MCF 10A (cell line): ENCODE measurements around the gene PTPRO. TPM values are rescaled to one million over a fixed set of nuclear protein-coding genes. Genes with fewer than 3 reads are reported as not detected.

Experiments
- BruUV-seq: library from RNA; stranded (reverse); fragments of 400-500 nt; replicated peaks from 2 replicates; lab custom pipeline; 2021; lab: Mats Ljungman, UMichigan
- CTCF ChIA-PET: fragments of 300-600 bp; sonication (Branson Sonifier 250); formaldehyde crosslinking; extraction: SDS; loops from one replicate; lab custom pipeline; 2021; ENCODE audit warnings: antibody characterized with exemption, inconsistent platforms; lab: Yijun Ruan, JAX
- POLR2A ChIA-PET: fragments of 300-600, 350-650 bp; sonication (Branson Sonifier 250); formaldehyde crosslinking; extraction: SDS; loops from one replicate; lab custom pipeline; 2020; ENCODE audit warnings: antibody characterized with exemption, inconsistent platforms; lab: Yijun Ruan, JAX
- DNase-seq: peaks from one replicate; pipeline ENCODE4 v3.0.0-alpha.2; 2018; ENCODE audit not compliant: unreplicated experiment
- H3K27ac Mint-ChIP-seq: one replicate; pipeline ENCODE4 v1.8.0; 2022; ENCODE audit warnings: mild to moderate bottlenecking, low read depth, mixed read lengths; ENCODE audit not compliant: unreplicated experiment
- H3K27me3 Mint-ChIP-seq: one replicate; pipeline ENCODE4 v1.8.0; 2022; ENCODE audit warnings: mixed read lengths; ENCODE audit not compliant: insufficient read depth, unreplicated experiment
- H3K36me3 Mint-ChIP-seq: one replicate; pipeline ENCODE4 v1.8.0; 2022; ENCODE audit warnings: mild to moderate bottlenecking, moderate library complexity, mixed read lengths; ENCODE audit not compliant: insufficient read depth, unreplicated experiment
- H3K4me1 Mint-ChIP-seq: one replicate; pipeline ENCODE4 v1.8.0; 2022; ENCODE audit warnings: mixed read lengths; ENCODE audit not compliant: insufficient read depth, unreplicated experiment
- H3K4me3 Mint-ChIP-seq: one replicate; pipeline ENCODE4 v1.8.0; 2022; ENCODE audit warnings: mild to moderate bottlenecking, moderate library complexity, mixed read lengths; ENCODE audit not compliant: unreplicated experiment
- H3K9me3 Mint-ChIP-seq: one replicate; pipeline ENCODE4 v1.8.0; 2022; ENCODE audit warnings: mixed read lengths; ENCODE audit not compliant: unreplicated experiment
- CTCF ChIP-seq: fragments of 200-600 bp; IDR thresholded peaks from one replicate; pipeline ENCODE4 v1.8.0; 2022; ENCODE audit warnings: antibody characterized with exemption, mild to moderate bottlenecking; ENCODE audit not compliant: unreplicated experiment
- intact Hi-C: fragments of 100-400 bp; cut with micrococcal nuclease; formaldehyde crosslinking; loops from 2 replicates; pipeline ENCODE4 v1.14.1; 2022
- total RNA-seq: library from RNA; stranded (reverse); gene quantifications from 2 replicates; pipeline ENCODE4 v1.2.3, GENCODE V29; 2022

PTPRO gene
- total RNA-seq, 1 experiment from 2014 or later, result 2.2 TPM

DNA sequence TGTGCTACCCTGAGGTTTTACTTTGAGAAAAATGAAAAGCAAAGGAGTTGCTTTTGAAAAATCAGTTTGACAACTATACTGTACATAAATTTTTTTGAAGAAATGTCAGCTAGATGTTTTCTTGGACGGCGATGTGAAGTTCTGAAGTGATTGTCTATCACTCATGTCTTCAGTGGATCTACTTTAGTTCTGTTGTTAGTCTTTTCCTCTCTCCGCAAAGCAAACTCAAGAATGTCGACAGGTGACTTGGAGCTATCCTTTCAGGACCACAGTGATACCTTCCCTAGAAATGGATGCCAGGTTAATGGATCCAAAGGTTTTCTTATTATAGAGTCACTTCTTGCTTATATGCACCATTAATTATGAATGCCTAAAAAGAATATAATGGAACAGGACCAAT lies 1.2 kb downstream of the PTPRO start:
- DNase-seq, result peak; percentile 16
- no TSS peak for BruUV-seq
- CTCF ChIA-PET, result interaction anchor here (0.5 to 2.0 kb wide), 10 partner anchors 10 to 200 kb away, joined by 3 to 5 read pairs (median 4); no protein-coding TSS in a partner anchor

DNA sequence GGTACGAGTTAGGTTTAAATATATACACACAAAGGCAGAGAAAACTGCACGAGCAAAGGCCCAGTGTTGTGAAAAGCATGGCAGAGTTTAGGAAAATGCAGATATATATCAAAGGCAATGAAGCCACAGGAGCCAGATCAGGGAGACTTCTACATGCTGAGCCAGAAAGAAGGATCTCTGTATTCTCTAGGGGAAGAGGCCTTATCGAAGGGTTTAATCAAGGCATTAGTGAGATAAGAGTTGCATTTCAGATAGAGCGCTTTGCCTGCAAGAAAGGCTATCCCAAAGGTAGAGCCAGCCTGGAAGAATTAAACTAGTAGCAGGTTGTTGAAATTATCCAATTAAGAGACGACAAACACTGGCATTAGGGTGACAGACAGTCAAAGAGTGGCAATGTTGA lies 7.6 kb downstream of the PTPRO start:
- no peaks in the 10 kb centered on the region for H3K36me3 Mint-ChIP-seq
- BruUV-seq, result no TSS peak
- DNase-seq, result no peak
- no peak for TF ChIP-seq CTCF
- peaks cover 7% of the 10 kb centered on the region for H3K4me1 Mint-ChIP-seq
- intact Hi-C loops, result no loop called here
- no peaks in the 10 kb centered on the region for H3K9me3 Mint-ChIP-seq
- CTCF ChIA-PET, result no interaction called here
- no peaks in the 10 kb centered on the region for H3K27me3 Mint-ChIP-seq
- POLR2A ChIA-PET, result no interaction called here
- no peak overlapping the region for H3K4me3 Mint-ChIP-seq
- H3K27ac Mint-ChIP-seq, result no peak overlapping the region

More for the DNA sequence above, 1.2 kb downstream of the PTPRO start:
- Mint-ChIP-seq H3K4me3 (peak overlapping the region; percentile 78), H3K4me1 (peaks cover 13% of the 10 kb centered on the region), H3K36me3 (no peaks in the 10 kb centered on the region), H3K27ac (no peak overlapping the region), H3K9me3 (no peaks in the 10 kb centered on the region), H3K27me3 (no peaks in the 10 kb centered on the region)
- TF ChIP-seq CTCF, result no peak
- intact Hi-C loops, result loop anchor here (2.0 kb wide), 2 partner anchors 45 to 119 kb away; no protein-coding TSS in a partner anchor
- POLR2A ChIA-PET, result interaction anchor here (0.6 to 3.1 kb wide), 4 partner anchors 10 to 560 kb away, joined by 3 to 13 read pairs (median 3); no protein-coding TSS in a partner anchor

- Mint-ChIP-seq H3K27me3 (no peaks in the 10 kb centered on the region), H3K27ac (no peak overlapping the region), H3K4me1 (peaks cover 22% of the 10 kb centered on the region), H3K9me3 (no peaks in the 10 kb centered on the region), H3K4me3 (no peak overlapping the region), H3K36me3 (no peaks in the 10 kb centered on the region)
- BruUV-seq, result no TSS peak
- DNase-seq, result peak; percentile 48
- TF ChIP-seq CTCF, result no peak
- intact Hi-C loops, result no loop called here
- ChIA-PET CTCF (interaction anchor here (0.5 to 1.0 kb wide), 3 partner anchors 190 to 523 kb away, joined by 3 read pairs; no protein-coding TSS in a partner anchor), POLR2A (interaction anchor here (0.6 to 2.5 kb wide), 6 partner anchors 11 to 467 kb away, joined by 3 to 13 read pairs (median 4); partner anchors contain the start of gene PTPRO)
These were observed 11.9 kb downstream of the PTPRO start for GRCh38 chr12:15334225-15334624.

DNA sequence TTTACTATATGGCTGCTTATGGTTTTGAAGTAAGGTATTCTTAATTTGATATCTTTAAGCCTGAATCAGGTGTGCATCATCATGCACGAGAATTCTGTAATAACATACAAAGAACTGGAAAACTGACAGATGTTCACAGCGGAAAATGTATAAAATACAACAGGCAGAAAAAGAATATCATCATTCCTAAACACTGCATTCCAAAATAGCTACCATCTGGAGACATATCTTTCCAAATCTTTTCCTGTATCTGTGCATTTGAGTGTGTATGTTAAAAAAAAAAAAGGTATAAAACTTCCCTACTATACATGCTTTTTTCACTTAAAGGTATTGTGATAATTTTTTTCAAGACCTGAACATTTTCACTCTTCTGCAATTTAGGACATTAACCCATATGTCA lies 13.7 kb downstream of the PTPRO start:
- no peak for TF ChIP-seq CTCF
- H3K36me3 Mint-ChIP-seq, result no peaks in the 10 kb centered on the region
- intact Hi-C loops, result no loop called here
- ChIA-PET POLR2A (no interaction called here), CTCF (no interaction called here)
- BruUV-seq, result no TSS peak
- no peaks in the 10 kb centered on the region for H3K27me3 Mint-ChIP-seq
- DNase-seq, result no peak
- H3K27ac Mint-ChIP-seq, result no peak overlapping the region
- no peak overlapping the region for H3K4me3 Mint-ChIP-seq
- H3K9me3 Mint-ChIP-seq, result no peaks in the 10 kb centered on the region
- peaks cover 22% of the 10 kb centered on the region for H3K4me1 Mint-ChIP-seq
